Kidney (tissue), 14 donors: ENCODE measurements around the gene ENPP6. TPM values are rescaled to one million over a fixed set of nuclear protein-coding genes. Genes with fewer than 3 reads are reported as not detected.

Experiments used
- DNase-seq, 5 donors: peaks; one replicate each; pipeline ENCODE4 v3.0.0-alpha.2; 2013 to 2020
- FAIRE-seq: peaks from 2 replicates; lab custom pipeline; 2012; peaks lifted over from hg19 to GRCh38; lab: Jason Lieb, UNC
- H3K27ac ChIP-seq, 2 donors: one replicate each; pipeline ENCODE4 v1.7.0; 2013; ENCODE audit warnings: low read depth in 2 of 2, low read length in 2 of 2, inconsistent platforms in 1 of 2
- H3K27me3 ChIP-seq: one replicate; pipeline ENCODE4 v1.7.1; 2013; ENCODE audit warnings: low read length, inconsistent platforms; ENCODE audit not compliant: control insufficient read depth, insufficient read depth
- H3K36me3 ChIP-seq, 3 donors: one replicate each; pipeline versions ENCODE4 v1.7.0 to v1.7.1; 2013; ENCODE audit warnings: low read length in 3 of 3, control low read depth in 1 of 3, inconsistent platforms in 1 of 3; ENCODE audit not compliant: insufficient read depth in 3 of 3, control insufficient read depth in 2 of 3
- H3K4me1 ChIP-seq, 3 donors: one replicate each; pipeline versions ENCODE4 v1.7.0 to v1.7.1; 2013; ENCODE audit warnings: low read length in 3 of 3, inconsistent platforms in 1 of 3, low read depth in 1 of 3; ENCODE audit not compliant: control insufficient read depth in 2 of 3, insufficient read depth in 2 of 3
- H3K4me3 ChIP-seq, 3 donors: one replicate each; pipeline versions ENCODE4 v1.7.0 to v1.8.1; 2013; ENCODE audit warnings: low read length in 3 of 3, control low read depth in 1 of 3, inconsistent platforms in 1 of 3
- H3K9ac ChIP-seq, 3 donors: one replicate each; pipeline versions ENCODE4 v1.7.0 to v1.7.1; 2013; ENCODE audit warnings: low read length in 3 of 3, control low read depth in 1 of 3, inconsistent platforms in 1 of 3
- H3K9me3 ChIP-seq, 3 donors: one replicate each; pipeline versions ENCODE4 v1.7.0 to v1.7.1; 2013; ENCODE audit warnings: low read length in 3 of 3, control low read depth in 1 of 3, inconsistent platforms in 1 of 3; ENCODE audit not compliant: control insufficient read depth in 2 of 3, insufficient read depth in 1 of 3
- CTCF ChIP-seq: IDR thresholded peaks from 3 replicates; pipeline ENCODE4 v1.5.1; 2012; ENCODE audit warnings: mild to moderate bottlenecking, moderate library complexity, borderline replicate concordance; ENCODE audit not compliant: insufficient read depth; ENCODE audit errors: extremely low read depth
- intact Hi-C: fragments of 100-400 bp; cut with DNase I; formaldehyde crosslinking; loops from one replicate; pipeline ENCODE4 v1.11.1; 2022
- polyA plus RNA-seq: library from polyadenylated mRNA; stranded (reverse); fragments of 350-450 nt; fragmentation: Illumina TruSeq; extraction: RNeasy Lipid Tissue Mini Kit (QIAGEN cat#74804); gene quantifications from one replicate; pipeline ENCODE4 v1.2.3, GENCODE V29; 2014; ENCODE audit warnings: low read depth, low replicate concordance; ENCODE audit not compliant: insufficient read depth
- total RNA-seq: library from RNA; stranded (reverse); fragmentation: NEBNext Ultra II Directional; extraction: Animal tissue kit (Norgen Biotek cat#: 25700); gene quantifications from one replicate; pipeline ENCODE4 v1.2.1, GENCODE V29; 2021
- donor health status: control.
- donor health status: control.
- donor health status: control.
- donor health status: control.
- donor health status: control.
- donor health status: DM: yes; HTN: yes; CAD: no.
- donor health status: Normal renal cell carcinoma (clear cell type).

Gene ENPP6
- total and polyA plus RNA-seq, 2 donors from 2014 or later, result 0.91 to 7.2 TPM

- FAIRE-seq (no peak), DNase-seq (no peak)
- H3K4me1 ChIP-seq, result peaks cover 0 to 8% (median 0%) of the 10 kb centered on the region in 3 donors
- H3K4me3 ChIP-seq, result no peak overlapping the region
- TF ChIP-seq CTCF, result no peak
- H3K9me3 ChIP-seq, result peaks cover 0 to under 1% (median 0%) of the 10 kb centered on the region in 3 donors
- H3K27me3 ChIP-seq, result no peaks in the 10 kb centered on the region
- H3K27ac ChIP-seq, result no peak overlapping the region
- no peak overlapping the region for H3K9ac ChIP-seq
- H3K36me3 ChIP-seq, result no peaks in the 10 kb centered on the region
- intact Hi-C loops, result no loop called here
Measured at GRCh38 chr4:184228056-184228705, 10.5 kb upstream of the ENPP6 start.

GRCh38 chr4:184216515-184216914, 1.2 kb downstream of the ENPP6 start:
- H3K27ac ChIP-seq, result no peak overlapping the region
- FAIRE-seq (no peak), DNase-seq (no peak)
- H3K9ac ChIP-seq, result peak overlapping the region in 1 of 3 donors; percentile 59
- no peaks in the 10 kb centered on the region for H3K36me3 ChIP-seq
- TF ChIP-seq CTCF, result no peak
- H3K4me3 ChIP-seq, result peak overlapping the region in 2 of 3 donors; percentile 65 to 67
- no peaks in the 10 kb centered on the region for H3K27me3 ChIP-seq
- H3K9me3 ChIP-seq, result no peaks in the 10 kb centered on the region
- intact Hi-C loops, result no loop called here
- no peaks in the 10 kb centered on the region for H3K4me1 ChIP-seq

- TF ChIP-seq CTCF, result no peak
- DNase-seq (peak in 1 of 5 donors; percentile 39), FAIRE-seq (no peak)
- peak overlapping the region in 2 of 3 donors; percentile 65 to 67 for H3K4me3 ChIP-seq
- no peak overlapping the region for H3K27ac ChIP-seq
- H3K27me3 ChIP-seq, result no peaks in the 10 kb centered on the region
- no peaks in the 10 kb centered on the region for H3K36me3 ChIP-seq
- intact Hi-C loops, result no loop called here
- H3K9ac ChIP-seq, result peak overlapping the region in 1 of 3 donors; percentile 59
- H3K4me1 ChIP-seq, result no peaks in the 10 kb centered on the region
- no peaks in the 10 kb centered on the region for H3K9me3 ChIP-seq
Measured at GRCh38 chr4:184215709-184216328, 1.9 kb downstream of the ENPP6 start.
